ENCODE measurements around the gene SMURF1.

GRCh38 chr7:98985945-98986344 lies 158.0 kb downstream of the SMURF1 start:
- TF ChIP-seq, protein P1, sequence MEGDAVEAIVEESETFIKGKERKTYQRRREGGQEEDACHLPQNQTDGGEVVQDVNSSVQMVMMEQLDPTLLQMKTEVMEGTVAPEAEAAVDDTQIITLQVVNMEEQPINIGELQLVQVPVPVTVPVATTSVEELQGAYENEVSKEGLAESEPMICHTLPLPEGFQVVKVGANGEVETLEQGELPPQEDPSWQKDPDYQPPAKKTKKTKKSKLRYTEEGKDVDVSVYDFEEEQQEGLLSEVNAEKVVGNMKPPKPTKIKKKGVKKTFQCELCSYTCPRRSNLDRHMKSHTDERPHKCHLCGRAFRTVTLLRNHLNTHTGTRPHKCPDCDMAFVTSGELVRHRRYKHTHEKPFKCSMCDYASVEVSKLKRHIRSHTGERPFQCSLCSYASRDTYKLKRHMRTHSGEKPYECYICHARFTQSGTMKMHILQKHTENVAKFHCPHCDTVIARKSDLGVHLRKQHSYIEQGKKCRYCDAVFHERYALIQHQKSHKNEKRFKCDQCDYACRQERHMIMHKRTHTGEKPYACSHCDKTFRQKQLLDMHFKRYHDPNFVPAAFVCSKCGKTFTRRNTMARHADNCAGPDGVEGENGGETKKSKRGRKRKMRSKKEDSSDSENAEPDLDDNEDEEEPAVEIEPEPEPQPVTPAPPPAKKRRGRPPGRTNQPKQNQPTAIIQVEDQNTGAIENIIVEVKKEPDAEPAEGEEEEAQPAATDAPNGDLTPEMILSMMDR (IDR thresholded peaks at IDR 0.05; ENCODE audit: low read length), result no peak
- no peak for TF ChIP-seq EZH2 (IDR thresholded peaks at IDR 0.05; ENCODE audit: borderline replicate concordance, low read length)
